ENCODE data around the gene SCAMP4. TPM values are rescaled to one million over a fixed set of nuclear protein-coding genes. Genes with fewer than 3 reads are reported as not detected.

The SCAMP4 gene
- total and polyA plus RNA-seq, 2 donors (not counting 1 experiment from before 2014, with no cell fraction given), result 16.9 to 29.7 TPM

DNA sequence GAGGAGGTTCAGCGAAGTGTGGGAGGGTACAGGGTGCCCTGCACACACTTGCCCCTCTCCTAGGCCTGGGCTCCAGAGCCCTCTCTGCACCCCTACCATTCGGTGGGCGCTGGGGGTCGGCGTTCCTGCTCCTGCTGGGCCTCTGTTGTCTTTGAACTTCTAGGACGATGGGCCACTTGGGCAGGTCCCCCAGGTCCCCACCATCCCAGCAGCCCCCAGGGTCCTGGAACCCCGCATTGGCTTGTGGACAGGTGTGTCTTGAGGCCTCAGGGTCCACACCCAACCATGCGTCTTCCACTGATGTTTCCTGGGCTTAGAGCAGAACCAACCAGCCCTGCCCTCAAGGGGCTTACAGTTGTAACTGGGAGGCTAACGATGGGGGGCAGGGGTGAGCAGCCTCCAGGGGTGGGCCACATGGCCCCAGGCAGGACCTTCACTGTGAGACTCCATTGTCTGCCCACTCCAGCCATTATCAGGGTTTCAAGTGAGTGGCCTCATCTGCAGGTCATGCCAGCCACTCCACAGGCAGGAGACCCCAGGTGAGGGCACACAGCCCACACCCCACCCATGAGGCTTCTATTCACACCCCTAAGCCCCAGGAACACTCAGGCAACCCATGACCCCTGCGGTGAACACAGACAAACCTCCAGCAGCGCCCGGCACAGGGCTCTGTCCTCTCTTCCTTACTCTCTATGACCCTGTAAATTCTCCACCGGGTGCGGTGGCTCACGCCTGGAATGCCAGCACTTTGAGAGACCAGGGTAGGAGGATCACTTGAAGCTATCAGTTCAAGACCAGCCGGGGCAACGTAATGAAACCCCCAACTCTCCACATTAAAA is 39.8 kb upstream of the SCAMP4 start:
- H3K27ac ChIP-seq (ENCODE audit: insufficient read depth, low read length), result peak overlapping the region; percentile 91
- peak overlapping the region; percentile 84 for H3K4me2 ChIP-seq (ENCODE audit: extremely low read depth, insufficient read depth, low read length)
- H2AFZ ChIP-seq (ENCODE audit: low read length), result no peak overlapping the region
- DNase-seq (ENCODE audit: low read depth in 2 of 2), result no peak
- H4K20me1 ChIP-seq (ENCODE audit: control insufficient read depth, extremely low read depth, insufficient read depth, low read length), result no peaks in the 10 kb centered on the region
- H3K9me3 ChIP-seq (ENCODE audit: control insufficient read depth, insufficient read depth, low read depth, low read length), result no peaks in the 10 kb centered on the region
- H3K36me3 ChIP-seq (ENCODE audit: control insufficient read depth, insufficient read depth, low read length), result no peaks in the 10 kb centered on the region
- H3K9ac ChIP-seq (ENCODE audit: insufficient read depth, low read length), result peak overlapping the region; percentile 81
- TF ChIP-seq, protein P1, sequence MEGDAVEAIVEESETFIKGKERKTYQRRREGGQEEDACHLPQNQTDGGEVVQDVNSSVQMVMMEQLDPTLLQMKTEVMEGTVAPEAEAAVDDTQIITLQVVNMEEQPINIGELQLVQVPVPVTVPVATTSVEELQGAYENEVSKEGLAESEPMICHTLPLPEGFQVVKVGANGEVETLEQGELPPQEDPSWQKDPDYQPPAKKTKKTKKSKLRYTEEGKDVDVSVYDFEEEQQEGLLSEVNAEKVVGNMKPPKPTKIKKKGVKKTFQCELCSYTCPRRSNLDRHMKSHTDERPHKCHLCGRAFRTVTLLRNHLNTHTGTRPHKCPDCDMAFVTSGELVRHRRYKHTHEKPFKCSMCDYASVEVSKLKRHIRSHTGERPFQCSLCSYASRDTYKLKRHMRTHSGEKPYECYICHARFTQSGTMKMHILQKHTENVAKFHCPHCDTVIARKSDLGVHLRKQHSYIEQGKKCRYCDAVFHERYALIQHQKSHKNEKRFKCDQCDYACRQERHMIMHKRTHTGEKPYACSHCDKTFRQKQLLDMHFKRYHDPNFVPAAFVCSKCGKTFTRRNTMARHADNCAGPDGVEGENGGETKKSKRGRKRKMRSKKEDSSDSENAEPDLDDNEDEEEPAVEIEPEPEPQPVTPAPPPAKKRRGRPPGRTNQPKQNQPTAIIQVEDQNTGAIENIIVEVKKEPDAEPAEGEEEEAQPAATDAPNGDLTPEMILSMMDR (conservative IDR thresholded peaks at IDR 0.05 in 1 of 2, IDR thresholded peaks at IDR 0.05 in 1 of 2; ENCODE audit: low read depth in 1 of 2, low read length in 2 of 2), result no peak
- TF ChIP-seq EZH2 (IDR thresholded peaks at IDR 0.05; ENCODE audit: low read length, missing control alignments), result no peak
- H3K4me3 ChIP-seq (replicated peaks in 1 of 4; ENCODE audit: control extremely low read depth in 1 of 4, insufficient read depth in 1 of 4, low read depth in 3 of 4, low read length in 4 of 4), result peak overlapping the region in 2 of 4 experiments; percentile 59 to 73
- H3K79me2 ChIP-seq (ENCODE audit: control insufficient read depth, insufficient read depth, low read length), result peaks cover 24% of the 10 kb centered on the region
- peaks cover 15% of the 10 kb centered on the region for H3K4me1 ChIP-seq (ENCODE audit: control insufficient read depth, extremely low read depth, insufficient read depth, low read length)
- H3K27me3 ChIP-seq (ENCODE audit: control insufficient read depth, insufficient read depth, low read length), result no peaks in the 10 kb centered on the region

DNA sequence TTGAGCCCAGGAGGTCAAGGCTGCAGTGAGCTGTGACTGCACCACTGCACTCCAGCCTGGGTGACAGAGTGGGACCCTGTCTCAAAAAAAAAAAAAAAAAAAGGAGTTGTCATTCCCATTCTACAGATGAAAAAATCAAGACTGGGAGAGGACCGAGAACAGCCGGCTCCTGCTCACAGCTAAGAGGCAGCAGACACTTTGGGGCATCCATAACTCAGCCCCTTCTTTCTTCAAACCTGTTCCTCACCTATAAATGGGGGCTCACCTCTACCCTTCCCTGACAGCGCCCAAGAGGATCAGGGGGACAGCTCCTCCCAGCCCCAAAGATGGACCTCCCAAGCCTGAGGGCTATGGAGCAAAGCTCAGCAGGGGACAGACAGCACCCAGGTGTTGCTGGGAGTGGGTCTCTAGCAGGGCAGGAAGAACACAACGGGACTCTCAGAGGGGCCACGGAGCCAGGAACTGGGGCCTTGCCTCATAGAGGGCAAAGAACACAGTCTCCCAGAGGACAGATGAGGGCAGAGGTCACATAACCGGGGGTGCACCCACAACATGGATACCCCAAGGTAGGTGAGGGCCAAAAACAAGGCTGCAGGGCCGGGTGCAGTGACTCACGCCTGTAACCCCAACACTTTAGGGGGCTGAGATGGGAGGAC is 38.4 kb upstream of the SCAMP4 start:
- Histone ChIP-seq H3K79me2 (ENCODE audit: control insufficient read depth, insufficient read depth, low read length) (peaks cover 15% of the 10 kb centered on the region), H3K27me3 (ENCODE audit: control insufficient read depth, insufficient read depth, low read length) (no peaks in the 10 kb centered on the region), H3K4me1 (ENCODE audit: control insufficient read depth, extremely low read depth, insufficient read depth, low read length) (peaks cover 4% of the 10 kb centered on the region), H3K27ac (ENCODE audit: insufficient read depth, low read length) (no peak overlapping the region), H2AFZ (ENCODE audit: low read length) (no peak overlapping the region), H3K4me3 (replicated peaks in 1 of 4; ENCODE audit: control extremely low read depth in 1 of 4, insufficient read depth in 1 of 4, low read depth in 3 of 4, low read length in 4 of 4) (no peak overlapping the region), H3K9me3 (ENCODE audit: control insufficient read depth, insufficient read depth, low read depth, low read length) (no peaks in the 10 kb centered on the region), H4K20me1 (ENCODE audit: control insufficient read depth, extremely low read depth, insufficient read depth, low read length) (no peaks in the 10 kb centered on the region), H3K4me2 (ENCODE audit: extremely low read depth, insufficient read depth, low read length) (no peak overlapping the region), H3K9ac (ENCODE audit: insufficient read depth, low read length) (no peak overlapping the region), H3K36me3 (ENCODE audit: control insufficient read depth, insufficient read depth, low read length) (peaks cover 2% of the 10 kb centered on the region)
- TF ChIP-seq, protein P1 (conservative IDR thresholded peaks at IDR 0.05 in 1 of 2, IDR thresholded peaks at IDR 0.05 in 1 of 2; ENCODE audit: low read depth in 1 of 2, low read length in 2 of 2), result no peak
- TF ChIP-seq EZH2 (IDR thresholded peaks at IDR 0.05; ENCODE audit: low read length, missing control alignments), result no peak
- no peak for DNase-seq (ENCODE audit: low read depth in 2 of 2)

DNA sequence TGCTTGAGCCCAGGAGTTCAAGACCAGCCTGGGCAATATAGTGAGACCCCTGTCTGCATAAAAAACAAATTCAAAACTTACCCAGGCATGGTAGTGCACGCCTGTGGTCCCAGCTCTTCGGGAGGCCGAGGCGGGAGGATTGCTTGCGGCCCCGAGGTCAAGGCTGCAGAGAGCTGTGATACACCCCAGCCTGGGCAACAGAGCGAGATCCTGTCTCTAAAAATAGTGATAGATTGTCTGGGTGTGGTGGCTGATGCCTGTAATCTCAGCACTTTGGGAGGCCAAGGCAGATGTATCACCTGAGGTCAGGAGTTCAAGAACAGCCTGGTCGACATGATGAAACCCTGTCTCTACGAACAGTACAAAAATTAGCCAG is 37.9 kb upstream of the SCAMP4 start:
- no peak overlapping the region for H3K4me2 ChIP-seq (ENCODE audit: extremely low read depth, insufficient read depth, low read length)
- DNase-seq (ENCODE audit: low read depth in 2 of 2), result no peak
- no peaks in the 10 kb centered on the region for H3K9me3 ChIP-seq (ENCODE audit: control insufficient read depth, insufficient read depth, low read depth, low read length)
- H3K79me2 ChIP-seq (ENCODE audit: control insufficient read depth, insufficient read depth, low read length), result peaks cover 13% of the 10 kb centered on the region
- H3K9ac ChIP-seq (ENCODE audit: insufficient read depth, low read length), result no peak overlapping the region
- H3K4me1 ChIP-seq (ENCODE audit: control insufficient read depth, extremely low read depth, insufficient read depth, low read length), result peaks cover 4% of the 10 kb centered on the region
- TF ChIP-seq, protein P1 (conservative IDR thresholded peaks at IDR 0.05 in 1 of 2, IDR thresholded peaks at IDR 0.05 in 1 of 2; ENCODE audit: low read depth in 1 of 2, low read length in 2 of 2), result no peak
- no peak for TF ChIP-seq EZH2 (IDR thresholded peaks at IDR 0.05; ENCODE audit: low read length, missing control alignments)
- H3K36me3 ChIP-seq (ENCODE audit: control insufficient read depth, insufficient read depth, low read length), result peaks cover 4% of the 10 kb centered on the region
- no peaks in the 10 kb centered on the region for H3K27me3 ChIP-seq (ENCODE audit: control insufficient read depth, insufficient read depth, low read length)
- H3K27ac ChIP-seq (ENCODE audit: insufficient read depth, low read length), result no peak overlapping the region
- H3K4me3 ChIP-seq (replicated peaks in 1 of 4; ENCODE audit: control extremely low read depth in 1 of 4, insufficient read depth in 1 of 4, low read depth in 3 of 4, low read length in 4 of 4), result no peak overlapping the region
- no peak overlapping the region for H2AFZ ChIP-seq (ENCODE audit: low read length)
- no peaks in the 10 kb centered on the region for H4K20me1 ChIP-seq (ENCODE audit: control insufficient read depth, extremely low read depth, insufficient read depth, low read length)

Data from fibroblast of lung (primary cell).